OCI-M1 (cell line): Measurements from ENCODE around the gene TACC2.
"Not testable (repeated sequence)": the region's sequence is repeated elsewhere in the genome, so short reads cannot be mapped to it uniquely, and the experiment has no call there.

Experiments used
- DNase-seq: peaks from one replicate; lab custom pipeline; 2025; lab: John Stamatoyannopoulos, UW

Gene TACC2

DNA sequence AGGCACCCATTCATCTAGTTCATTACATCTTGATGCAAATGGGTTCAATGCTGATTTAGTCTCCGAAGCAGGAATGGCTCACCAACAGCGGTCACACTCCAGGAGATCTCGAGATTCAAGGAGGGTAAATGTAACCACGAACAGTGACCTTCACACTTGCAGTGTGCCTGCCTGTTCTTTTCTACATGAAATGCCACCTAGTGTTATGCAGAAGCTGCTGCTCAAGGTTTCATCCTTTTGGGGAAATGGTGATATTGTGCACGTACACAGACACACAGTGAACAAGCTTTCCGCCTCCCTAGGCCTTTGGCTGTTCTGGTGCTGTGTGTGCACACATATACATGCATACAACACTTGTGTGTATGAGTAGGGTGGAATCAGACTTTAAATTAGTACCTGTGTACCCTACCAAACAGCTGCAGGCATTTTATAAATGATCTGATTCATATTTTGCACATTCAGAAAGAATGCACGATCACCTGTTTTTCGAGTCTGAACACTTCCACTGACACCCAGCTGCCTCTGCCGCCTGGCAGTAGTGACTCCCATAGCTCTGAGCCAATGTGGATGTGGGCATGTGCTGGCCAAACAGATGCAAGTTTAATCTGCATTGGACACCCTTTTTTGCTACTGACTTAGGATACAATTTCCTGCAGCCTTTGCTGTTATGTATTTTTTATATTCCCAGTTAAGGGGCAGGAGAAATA lies 100.5 kb downstream of the TACC2 start:
- DNase-seq = peak; percentile 25

DNA sequence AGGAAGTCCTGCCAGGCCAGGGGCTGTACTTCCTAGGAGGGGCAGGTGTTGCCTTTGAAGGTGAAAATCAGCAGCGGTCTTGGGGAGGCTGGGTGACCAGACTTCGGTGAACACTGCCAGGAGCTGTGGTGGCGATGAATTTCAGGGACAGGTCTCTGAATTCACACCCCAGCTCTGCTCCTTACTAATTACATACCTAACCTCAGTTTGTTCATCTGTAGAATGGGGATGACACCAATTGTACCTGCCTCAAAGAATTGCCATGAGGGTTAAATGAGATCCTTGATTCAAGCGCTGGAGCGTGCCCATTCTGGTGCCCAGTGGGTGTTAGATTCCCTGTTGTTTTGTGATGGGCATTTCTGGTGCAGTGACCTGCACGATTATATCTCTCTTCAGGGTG lies 102.8 kb downstream of the TACC2 start:
- no peak for DNase-seq

DNA sequence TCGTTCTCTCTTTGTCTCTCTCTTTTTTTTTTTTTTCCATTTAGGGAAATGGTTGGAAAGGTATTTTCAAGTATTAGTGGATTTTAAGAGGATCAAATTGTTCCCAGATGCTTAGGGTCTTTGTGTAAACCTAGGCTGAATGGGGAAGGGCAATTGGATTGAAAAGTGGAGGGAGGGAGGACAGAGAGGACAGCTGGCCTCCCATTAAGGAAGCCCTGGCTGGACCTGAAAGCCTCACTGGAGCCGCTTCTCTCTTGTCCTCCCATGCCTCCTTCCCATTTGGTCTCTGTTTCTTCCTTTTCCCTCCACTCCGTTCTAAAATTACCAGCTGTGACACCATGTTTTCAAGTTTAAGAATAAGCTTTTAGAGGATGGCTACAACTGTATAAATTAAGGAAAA lies 104.1 kb downstream of the TACC2 start:
- DNase-seq = no peak

DNA sequence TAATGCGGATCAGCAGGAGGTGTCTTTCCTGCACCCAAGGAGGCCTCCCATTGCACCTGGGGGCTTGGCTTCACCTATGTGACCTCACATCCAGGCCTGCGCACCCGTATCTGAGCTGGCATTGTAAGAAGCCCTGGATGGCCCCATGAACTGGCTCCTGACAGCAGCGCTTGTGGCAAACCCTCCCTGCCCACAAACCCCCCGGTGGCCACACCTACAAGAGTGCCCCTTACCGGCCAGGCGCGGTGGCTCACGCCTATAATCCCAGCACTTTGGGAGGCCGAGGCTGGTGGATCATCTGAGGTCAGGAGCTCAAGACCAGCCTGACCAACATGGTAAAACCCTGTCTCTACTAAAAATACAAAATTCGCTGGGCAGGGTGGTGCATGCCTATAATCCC lies 107.2 kb downstream of the TACC2 start:
- DNase-seq = not testable (repeated sequence)

DNA sequence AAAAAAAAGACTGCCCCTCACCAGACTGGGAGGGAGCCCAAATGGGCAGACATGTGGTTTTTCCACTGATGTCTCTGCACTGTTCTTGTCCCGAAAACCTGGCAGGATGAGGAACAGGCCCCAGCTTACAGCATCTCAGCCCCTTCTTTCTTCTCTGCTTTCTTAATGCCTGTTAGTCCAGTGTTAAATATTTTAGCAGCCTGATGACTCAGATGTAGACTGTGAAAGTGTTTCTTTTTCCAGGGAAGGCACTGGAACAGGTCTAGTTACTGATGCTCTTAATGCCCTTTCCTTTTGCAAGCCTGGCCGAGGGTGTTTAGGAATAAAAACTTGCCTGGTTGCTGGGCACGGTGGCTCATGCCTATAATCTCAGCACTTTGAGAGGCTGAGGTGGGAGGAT lies 107.7 kb downstream of the TACC2 start:
- no peak for DNase-seq

DNA sequence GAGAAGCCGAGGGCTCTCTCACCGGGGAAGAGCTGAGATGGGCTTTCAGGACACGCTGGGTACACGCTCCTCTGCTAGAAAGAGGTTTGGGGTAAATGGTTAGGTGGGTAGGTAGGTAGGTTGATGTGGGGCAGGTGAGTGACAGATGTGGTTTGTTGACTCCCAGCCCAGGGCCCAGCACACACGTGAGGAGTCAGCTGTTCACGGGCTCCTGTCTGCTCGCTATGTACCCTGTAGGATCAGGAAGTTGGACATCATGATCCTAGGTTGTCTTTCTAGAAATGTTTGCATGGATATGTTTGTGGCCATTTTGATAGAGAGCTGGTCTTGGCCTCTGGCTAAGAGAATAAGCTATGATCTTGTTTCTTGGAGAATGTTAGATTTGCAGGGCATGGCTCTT lies 109.0 kb downstream of the TACC2 start:
- no peak for DNase-seq

DNA sequence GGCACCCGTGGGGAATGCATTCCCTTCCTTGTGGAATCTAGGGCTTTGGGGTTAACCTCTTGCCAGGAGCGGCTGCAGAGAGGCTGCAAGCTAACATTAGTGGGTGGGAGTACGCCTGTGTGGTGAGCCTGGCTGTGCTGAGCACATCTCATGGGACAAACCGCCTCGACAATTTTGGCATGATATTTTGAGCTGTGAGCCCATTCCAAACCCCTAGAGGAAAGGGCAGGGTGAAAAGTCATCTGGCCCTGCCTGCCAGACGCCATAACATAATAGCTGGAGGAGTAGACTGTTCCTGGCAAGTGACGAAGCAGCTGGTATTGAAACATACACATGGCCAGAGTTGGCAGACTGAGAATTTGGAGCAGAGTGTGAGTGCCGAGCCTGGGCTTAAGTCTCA lies 110.0 kb downstream of the TACC2 start:
- DNase-seq = no peak

DNA sequence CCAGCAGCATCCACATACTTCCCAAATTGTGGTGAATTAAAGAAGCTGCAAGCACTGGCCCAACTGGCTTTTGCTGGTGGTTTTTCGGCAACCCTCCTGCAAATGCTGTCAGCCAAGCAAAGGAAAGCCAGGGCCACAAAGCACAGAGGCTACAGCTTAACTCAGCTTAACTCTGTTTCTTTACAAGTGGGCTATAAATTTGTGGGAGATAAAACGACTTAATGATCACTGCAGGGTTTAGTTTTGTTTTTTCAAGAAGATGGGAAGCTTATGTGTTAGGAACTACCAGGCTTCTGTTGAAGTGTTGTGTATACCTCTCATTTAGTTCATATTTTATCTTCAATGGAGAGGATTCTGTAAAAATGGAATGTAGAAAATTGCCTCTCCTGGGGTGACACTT lies 110.6 kb downstream of the TACC2 start:
- DNase-seq = no peak

DNA sequence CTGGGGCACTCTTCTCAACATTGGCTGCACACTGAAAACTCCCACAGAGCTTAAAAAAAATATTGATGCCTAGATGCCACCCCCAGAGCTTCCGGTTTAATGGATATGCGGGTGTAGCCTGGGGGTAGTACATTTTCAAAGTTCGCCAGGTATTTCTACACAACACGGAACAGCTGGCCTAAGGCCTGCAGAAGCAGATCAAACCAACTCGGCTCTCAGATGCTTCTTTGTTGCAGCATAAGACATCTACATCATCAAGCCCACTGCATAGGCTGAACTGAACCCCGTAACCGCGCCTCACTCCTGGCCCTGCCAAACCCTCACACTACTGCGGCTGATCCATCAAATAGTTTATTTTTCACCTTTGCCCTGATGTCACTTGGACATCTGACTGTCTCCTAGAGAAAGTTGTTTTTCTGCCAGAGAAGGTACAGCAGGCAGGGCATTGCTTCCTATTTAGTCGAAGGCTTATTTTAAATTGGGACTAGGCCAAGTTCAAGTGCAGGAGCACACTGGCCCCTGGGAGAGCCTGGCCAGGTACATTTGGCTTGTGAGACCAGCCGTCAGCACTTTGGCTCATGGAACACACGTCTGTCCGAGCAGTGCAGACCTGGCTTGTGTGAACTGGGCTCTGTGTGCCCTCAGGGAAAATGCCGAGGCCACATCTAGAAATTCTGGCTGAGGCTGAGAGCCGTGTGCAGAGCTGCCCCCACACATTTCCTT lies 113.3 kb downstream of the TACC2 start:
- DNase-seq = no peak

DNA sequence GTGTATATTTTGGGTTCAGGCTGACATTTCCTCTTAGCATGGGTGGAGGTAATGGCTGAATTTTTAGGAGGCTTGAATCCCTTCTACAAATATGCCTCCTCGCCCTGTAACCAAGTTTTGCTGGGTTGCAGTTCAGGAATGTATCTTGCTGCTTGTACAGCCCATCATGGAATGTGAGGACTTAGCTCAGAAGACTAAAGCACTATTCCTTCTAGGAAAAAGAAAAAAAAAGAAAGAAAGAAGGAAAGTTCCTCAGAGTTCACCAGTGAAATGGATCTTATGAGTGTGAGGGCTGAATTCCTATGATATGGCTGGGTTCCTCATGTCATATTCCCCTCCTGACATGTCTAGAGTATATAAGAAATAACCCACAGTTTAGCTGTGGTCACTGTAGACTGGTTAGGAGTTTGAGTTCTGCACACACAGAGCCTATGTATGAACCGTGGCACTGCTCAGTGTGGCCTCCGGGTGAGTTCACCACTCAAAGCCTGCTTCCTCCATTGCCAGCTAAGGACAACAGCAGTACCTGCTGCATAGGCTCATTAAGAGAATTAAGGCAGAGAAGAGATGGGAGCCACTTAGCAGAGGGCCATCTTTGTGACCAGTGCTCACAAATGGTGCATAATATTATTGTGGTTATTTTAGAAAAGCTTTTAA lies 114.0 kb downstream of the TACC2 start:
- no peak for DNase-seq

DNA sequence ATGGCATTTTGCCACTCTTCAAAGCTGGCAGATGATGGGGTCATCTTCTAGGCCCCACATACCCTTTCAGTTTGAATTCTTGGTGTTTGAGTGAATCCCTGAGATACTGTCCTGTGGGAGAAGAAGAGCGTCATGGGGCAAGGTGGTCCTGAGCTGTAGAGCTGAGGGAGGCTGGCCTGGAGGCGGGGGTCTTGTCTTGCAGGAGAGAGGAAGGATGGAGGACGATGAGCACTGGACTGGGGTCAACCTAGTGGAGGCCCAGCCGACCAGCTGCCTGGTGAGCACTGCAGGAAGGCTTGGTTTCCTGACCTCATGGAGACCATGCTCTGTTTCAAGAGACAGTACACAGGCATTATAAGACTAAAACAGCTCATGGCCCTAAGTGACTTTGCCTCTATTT lies 114.6 kb downstream of the TACC2 start:
- DNase-seq = no peak

DNA sequence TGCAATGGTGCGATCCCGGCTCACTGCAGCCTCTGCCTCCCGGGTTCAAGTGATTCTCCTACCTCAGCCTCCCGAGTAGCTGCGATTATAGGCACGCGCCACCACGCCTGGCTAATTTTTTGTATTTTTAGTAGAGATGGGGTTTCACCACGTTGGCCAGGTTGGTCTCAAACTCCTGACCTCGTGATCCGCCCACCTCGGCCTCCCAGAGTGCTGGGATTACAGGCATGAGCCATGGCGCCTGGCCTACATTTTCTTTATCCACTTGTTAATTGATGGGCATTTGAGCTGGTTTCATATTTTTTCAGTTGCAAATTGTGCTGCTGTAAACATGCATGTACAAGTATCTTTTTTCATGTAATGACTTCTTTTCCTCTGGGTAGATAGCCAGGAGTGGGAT lies 119.8 kb downstream of the TACC2 start:
- not testable (repeated sequence) for DNase-seq

DNA sequence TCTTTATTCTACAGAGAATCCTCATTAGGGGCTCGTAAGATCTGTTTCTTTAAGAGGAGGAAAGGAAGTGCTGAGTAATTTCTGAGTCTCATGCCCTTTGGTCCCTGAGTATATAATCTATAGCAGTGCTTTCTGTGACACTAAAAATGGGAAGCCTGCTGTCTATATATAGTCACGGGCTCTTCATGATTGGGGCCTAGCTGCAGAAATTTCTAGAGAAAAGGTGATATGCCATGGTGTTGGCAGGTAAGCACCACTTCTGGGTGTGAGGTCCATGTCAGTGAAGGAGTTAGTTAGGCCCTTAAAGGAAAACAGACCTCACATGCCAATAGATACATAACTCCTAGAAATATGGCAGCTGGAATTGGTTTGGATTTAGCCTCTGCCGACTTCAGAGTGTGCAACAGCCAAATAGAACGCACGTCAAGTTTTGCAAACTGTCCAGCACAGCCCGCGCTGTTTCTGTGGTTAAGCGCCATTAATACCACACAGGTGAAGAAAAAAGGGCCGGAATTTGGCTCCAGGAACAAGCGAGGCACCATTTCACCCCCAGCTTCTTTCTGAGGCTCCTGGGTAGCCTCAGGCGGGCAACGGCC lies 123.2 kb downstream of the TACC2 start:
- DNase-seq = no peak

DNA sequence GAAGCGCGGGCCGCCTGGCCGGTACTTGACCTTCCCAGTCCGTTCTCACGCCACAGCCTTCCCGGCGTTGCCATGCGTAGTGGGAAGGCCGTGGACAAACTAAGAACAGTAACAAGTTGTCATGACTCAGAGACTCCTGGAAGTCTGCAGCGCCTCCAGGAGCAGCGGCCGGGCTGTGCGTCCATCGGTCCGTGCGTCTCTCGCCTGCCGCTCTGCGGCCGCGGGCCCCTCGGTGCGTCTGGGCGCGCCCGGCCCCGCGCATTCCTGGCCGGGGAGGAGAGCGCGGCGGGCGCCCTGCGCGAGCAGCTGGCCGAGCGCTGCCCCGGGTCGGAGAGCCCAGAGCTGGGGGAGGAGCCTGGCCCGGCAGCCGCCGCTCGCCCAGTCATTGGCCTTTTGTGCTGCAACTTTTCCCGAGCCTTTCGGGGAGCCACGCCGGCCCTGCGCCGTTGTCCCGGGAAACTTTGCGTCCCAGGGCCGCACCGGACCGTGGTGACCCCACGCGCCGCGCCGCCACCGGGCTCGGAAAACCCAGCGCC lies 123.7 kb downstream of the TACC2 start:
- DNase-seq = peak; percentile 77

DNA sequence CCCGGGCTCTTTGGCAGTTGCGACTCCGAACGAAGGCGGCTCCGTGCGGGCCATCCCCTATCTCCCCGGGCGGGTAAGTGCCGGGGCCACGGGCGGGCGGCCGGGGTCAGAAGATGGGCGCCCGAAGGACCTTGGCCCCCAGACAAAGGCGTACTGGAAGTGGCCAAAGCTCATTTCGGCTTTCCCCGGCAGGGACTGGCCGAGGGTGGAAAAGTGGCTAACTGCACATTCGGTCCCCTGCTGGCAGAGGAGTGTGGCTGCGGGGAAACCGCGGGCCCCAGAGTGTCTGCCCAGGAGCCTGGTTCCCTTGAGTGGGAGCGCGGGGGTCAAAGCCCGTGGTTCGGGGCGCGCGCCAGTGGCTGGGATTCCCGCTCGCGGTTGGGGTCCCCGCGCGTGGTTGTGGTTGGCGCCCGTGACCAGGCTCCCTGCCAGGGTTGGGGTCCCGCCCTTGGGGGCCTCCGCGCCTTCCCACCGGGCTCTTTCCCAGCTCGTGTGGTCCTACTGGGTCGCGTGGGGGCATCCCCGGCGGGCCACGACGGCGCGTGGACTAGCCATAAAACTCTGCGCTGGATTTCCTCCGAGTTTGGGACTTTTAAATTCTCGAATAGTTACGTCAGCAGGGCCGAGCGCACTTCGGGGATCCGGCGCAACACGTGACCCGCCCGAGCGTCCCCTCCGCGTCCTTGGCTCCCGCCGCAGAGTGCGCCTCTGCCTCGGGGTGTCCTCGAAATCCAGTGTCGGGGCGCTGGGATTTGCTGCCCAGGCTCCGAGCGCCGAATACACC lies 124.4 kb downstream of the TACC2 start:
- DNase-seq = peak; percentile 61

DNA sequence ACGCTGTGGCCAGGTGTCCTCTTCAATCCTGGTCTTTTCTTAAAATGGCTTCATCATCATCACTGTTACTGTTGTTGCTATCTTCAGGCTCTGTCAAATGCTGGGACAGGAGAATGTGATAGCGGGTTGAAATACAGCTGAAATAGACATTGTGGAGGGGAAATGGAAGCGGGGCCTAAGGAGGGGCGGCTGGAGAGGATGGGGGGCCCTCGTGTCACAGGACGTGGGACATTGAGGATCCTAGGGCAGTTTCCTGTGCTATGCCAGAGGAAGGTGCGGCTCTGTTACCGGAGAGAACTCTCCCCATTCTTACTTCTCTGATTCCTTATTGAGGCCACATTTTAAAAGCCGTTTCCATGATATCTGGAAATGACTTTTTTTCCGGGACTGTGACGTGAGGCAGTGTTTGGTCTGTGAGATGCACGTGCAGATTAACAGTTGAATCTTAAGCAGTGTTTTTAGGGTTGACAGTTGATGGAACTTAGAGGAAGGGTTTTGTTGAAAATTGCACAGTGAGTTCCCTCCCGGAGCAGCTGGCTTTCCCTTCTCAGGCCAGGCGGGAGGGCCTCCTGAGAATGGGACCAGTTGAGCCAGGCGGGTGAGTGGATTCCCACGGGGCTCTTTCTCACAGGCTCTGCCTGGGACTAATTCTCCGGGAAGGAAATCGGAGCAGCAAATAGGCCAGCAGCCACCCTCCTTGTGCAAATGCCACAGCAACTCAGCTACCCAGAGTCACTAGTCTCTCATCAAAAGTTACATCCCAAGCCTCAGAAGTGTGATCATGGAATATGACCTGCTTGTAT lies 125.2 kb downstream of the TACC2 start:
- DNase-seq = no peak

DNA sequence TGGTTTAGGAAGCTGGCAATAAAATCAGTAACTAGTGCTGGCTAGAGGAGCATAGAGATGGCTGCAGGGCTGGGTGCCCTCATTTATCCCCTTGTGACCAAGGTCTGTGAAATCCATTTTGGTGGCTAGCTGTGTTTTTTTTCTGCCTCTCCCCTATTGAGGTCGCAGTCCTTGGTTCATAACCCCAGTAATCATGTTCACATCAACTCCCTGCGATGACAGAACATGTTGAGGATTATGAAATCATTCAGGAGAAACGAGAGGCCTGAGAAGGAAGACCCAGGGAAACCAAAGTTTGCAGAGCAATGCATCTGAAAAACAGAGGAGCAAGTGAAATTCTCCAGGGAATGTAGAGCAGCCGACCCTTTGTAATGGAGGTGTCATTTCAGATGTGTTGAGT lies 126.9 kb downstream of the TACC2 start:
- DNase-seq = no peak

DNA sequence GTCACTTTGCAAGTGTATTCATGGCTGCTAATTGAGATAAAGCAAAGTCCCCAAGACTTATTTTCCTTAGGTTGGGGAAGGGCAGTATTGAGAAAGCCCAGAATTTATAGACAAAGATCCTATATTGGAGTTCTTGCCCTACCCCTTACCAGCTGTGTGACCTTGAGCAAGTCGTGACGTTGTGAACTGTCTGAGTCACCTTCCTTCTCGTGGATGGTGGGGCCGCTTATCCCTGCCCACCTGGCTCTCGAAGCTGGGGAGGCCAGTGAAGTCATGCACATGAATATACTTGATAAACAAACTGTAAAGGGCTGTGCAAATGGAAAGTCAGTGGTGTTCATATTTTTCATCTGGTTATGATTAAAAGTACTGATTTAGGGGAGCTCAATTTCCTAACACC lies 127.4 kb downstream of the TACC2 start:
- DNase-seq = no peak

DNA sequence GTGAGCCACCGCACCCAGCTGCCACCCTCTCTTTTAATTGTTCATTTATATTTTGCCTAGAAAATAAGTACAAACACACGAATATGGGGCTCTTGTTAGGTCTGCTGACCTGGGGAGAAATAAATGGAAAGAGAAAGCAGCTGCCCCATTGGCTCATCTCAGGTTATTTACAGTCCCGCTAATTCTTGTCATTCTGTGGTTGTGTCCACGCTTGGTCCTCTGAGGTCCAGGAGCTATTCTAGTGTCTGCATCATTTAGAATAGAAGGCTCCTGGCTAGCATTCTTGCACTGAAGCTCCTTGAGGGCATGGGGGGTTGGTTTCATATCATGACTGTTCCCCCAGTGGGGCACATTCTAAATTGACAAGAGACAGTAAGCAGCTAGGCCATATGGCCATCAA lies 128.5 kb downstream of the TACC2 start:
- DNase-seq = no peak

DNA sequence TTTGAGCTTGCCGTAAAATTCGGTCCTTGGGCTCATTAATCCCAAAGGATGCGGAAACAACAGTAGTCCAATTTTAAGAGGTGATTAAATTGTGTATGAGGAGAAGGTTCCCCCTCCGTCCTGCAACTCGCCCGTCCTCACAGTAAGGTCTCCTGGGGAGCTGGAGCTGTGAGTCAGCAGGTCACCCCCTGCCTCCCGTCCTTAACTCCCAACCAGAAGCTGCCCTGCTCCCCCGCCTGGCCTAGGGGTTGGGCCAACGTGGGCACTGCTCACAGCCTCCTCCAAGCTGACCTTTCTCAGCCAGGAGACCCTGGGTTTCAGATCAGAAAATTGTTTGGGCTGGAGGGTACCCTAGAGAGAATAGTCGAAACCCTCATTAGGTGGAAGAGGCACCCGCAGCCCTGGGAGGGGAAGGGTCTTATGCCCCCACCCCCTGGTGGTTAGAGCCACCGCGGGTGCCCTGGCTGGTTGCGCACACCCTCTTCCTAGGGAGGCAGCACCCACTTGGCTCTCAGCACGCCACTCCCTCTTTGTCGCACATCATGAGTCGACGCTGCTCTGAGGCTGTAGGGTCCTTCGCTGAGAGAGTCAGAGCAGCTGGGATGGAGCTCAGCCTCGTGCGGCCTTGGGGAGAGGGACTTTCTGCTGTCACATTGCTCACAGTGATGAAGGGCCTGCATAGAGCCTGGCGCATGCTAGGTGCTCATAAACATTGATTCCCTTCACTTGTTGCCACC lies 131.2 kb downstream of the TACC2 start:
- no peak for DNase-seq
